Thoracic aorta (tissue), 2 donors: ENCODE results near the gene NCAPD3. TPM values are rescaled to one million over a fixed set of nuclear protein-coding genes. Genes with fewer than 3 reads are reported as not detected.

Source experiments
- ATAC-seq: fragments of 150-250 bp; one replicate; pipeline ENCODE4 v1.8.0; 2017; ENCODE audit warnings: low read depth; ENCODE audit not compliant: insufficient number of reproducible peaks, low FRiP score
- DNase-seq: peaks from one replicate; pipeline ENCODE4 v3.0.0-alpha.2; 2020; ENCODE audit warnings: low spot score
- H3K27ac ChIP-seq, 2 donors: fragments of 200-600 bp; sonication (generic); 1 replicate in 1 of 2; 2 replicates in 1 of 2; pipeline ENCODE4 v1.5.1; 2016; ENCODE audit warnings: mild to moderate bottlenecking in 2 of 2, moderate library complexity in 2 of 2
- H3K27me3 ChIP-seq: fragments of 200-600 bp; sonication (generic); replicated peaks from 2 replicates; pipeline ENCODE4 v1.6.0; 2016; ENCODE audit warnings: mild to moderate bottlenecking; ENCODE audit not compliant: insufficient read depth
- H3K36me3 ChIP-seq: fragments of 200-600 bp; sonication (generic); one replicate; pipeline ENCODE4 v1.5.1; 2016
- H3K4me1 ChIP-seq, 2 donors: fragments of 200-600 bp; sonication (generic); 1 replicate in 1 of 2; 2 replicates in 1 of 2; pipeline versions ENCODE4 v1.5.1 to v1.6.0; 2016; ENCODE audit warnings: low read depth in 2 of 2, mild to moderate bottlenecking in 1 of 2; ENCODE audit not compliant: control insufficient read depth in 1 of 2
- H3K4me3 ChIP-seq: fragments of 200-600 bp; sonication (generic); 2 replicates; pipeline ENCODE4 v1.5.1; 2016; ENCODE audit warnings: mild to moderate bottlenecking
- H3K9me3 ChIP-seq: fragments of 200-600 bp; sonication (generic); 2 replicates; pipeline ENCODE4 v1.5.1; 2016
- CTCF ChIP-seq: fragments of 200-600 bp; sonication (generic); IDR thresholded peaks from one replicate; pipeline ENCODE4 v1.5.1; 2019; ENCODE audit warnings: antibody characterized with exemption
- total RNA-seq, 2 donors: library from RNA; depleted of rRNA; stranded (reverse); fragments of >200 nt; gene quantifications; one replicate each; pipeline versions ENCODE4 v1.1.0 to v1.2.3, GENCODE V29; 2016

Gene NCAPD3
- total RNA-seq, 2 donors from 2014 or later, result 7.4 to 9.2 TPM

GRCh38 chr11:134254433-134255183 is 30.8 kb upstream of the NCAPD3 start:
- H3K9me3 ChIP-seq, result no peaks in the 10 kb centered on the region
- H3K4me1 ChIP-seq, result peaks cover 17 to 21% of the 10 kb centered on the region in 2 donors
- no peak overlapping the region for H3K27ac ChIP-seq
- no peak for TF ChIP-seq CTCF
- peaks cover 24% of the 10 kb centered on the region for H3K36me3 ChIP-seq
- DNase-seq (no peak), ATAC-seq (no peak)
- H3K27me3 ChIP-seq, result no peaks in the 10 kb centered on the region
- peak overlapping the region; percentile 89 for H3K4me3 ChIP-seq

- H3K27me3 ChIP-seq, result no peaks in the 10 kb centered on the region
- TF ChIP-seq CTCF, result peak; percentile 46
- no peaks in the 10 kb centered on the region for H3K9me3 ChIP-seq
- DNase-seq, result peak; percentile 81
- H3K27ac ChIP-seq, result peak within 1 kb of the TSS in 1 of 2 donors; percentile 57
- peaks cover 17 to 21% of the 10 kb centered on the region in 2 donors for H3K4me1 ChIP-seq
- H3K36me3 ChIP-seq, result peaks cover 22% of the 10 kb centered on the region
- peak within 1 kb of the TSS; percentile 89 for H3K4me3 ChIP-seq
- ATAC-seq, result peak; percentile 92
Observed at GRCh38 chr11:134253188-134253993, 29.6 kb upstream of the NCAPD3 start, which contains the start of the genes ACAD8 and THYN1. Gene ACAD8 (plus strand): TSS chr11:134253568. CDS start chr11:134253601, 33 bp downstream. Gene THYN1 (minus strand): TSS chr11:134253352. CDS start chr11:134252882, 470 bp downstream.

GRCh38 chr11:134252346-134253187 is 28.8 kb upstream of the NCAPD3 start:
- no peaks in the 10 kb centered on the region for H3K9me3 ChIP-seq
- H3K27ac ChIP-seq, result peak overlapping the region in 1 of 2 donors; percentile 57
- peak; percentile 15 for ATAC-seq
- peaks cover 17 to 21% of the 10 kb centered on the region in 2 donors for H3K4me1 ChIP-seq
- H3K36me3 ChIP-seq, result peaks cover 27% of the 10 kb centered on the region
- DNase-seq, result no peak
- TF ChIP-seq CTCF, result no peak
- H3K27me3 ChIP-seq, result no peaks in the 10 kb centered on the region
- H3K4me3 ChIP-seq, result peak overlapping the region; percentile 89

GRCh38 chr11:134250675-134251074 is 26.9 kb upstream of the NCAPD3 start:
- no peak overlapping the region for H3K4me3 ChIP-seq
- H3K27me3 ChIP-seq, result no peaks in the 10 kb centered on the region
- H3K27ac ChIP-seq, result no peak overlapping the region
- H3K4me1 ChIP-seq, result peaks cover 17 to 21% of the 10 kb centered on the region in 2 donors
- peaks cover 40% of the 10 kb centered on the region for H3K36me3 ChIP-seq
- TF ChIP-seq CTCF, result no peak
- ATAC-seq, result no peak
- DNase-seq, result no peak
- H3K9me3 ChIP-seq, result no peaks in the 10 kb centered on the region
